GM18861 (cell line): ENCODE data around the gene IRF6.
"Not testable (repeated sequence)": the region's sequence is repeated elsewhere in the genome, so short reads cannot be mapped to it uniquely, and the experiment has no call there.

ENCODE experiments used
- ATAC-seq: cut with Tn5 transposase; IDR thresholded peaks from one replicate; pipeline ENCODE4 v1.9.1; 2021; ENCODE audit not compliant: unreplicated experiment

The IRF6 gene

GRCh38 chr1:209823143-209824041 lies 17.4 kb upstream of the IRF6 start:
- peak; percentile 46 for ATAC-seq

GRCh38 chr1:209822706-209823105 lies 16.8 kb upstream of the IRF6 start:
- no peak for ATAC-seq

GRCh38 chr1:209820986-209821385 lies 15.0 kb upstream of the IRF6 start:
- no peak for ATAC-seq

GRCh38 chr1:209819058-209819457 lies 13.1 kb upstream of the IRF6 start:
- ATAC-seq: no peak

GRCh38 chr1:209817691-209818090 lies 11.7 kb upstream of the IRF6 start:
- no peak for ATAC-seq

- ATAC-seq: no peak
Measured at GRCh38 chr1:209816923-209817322, 11.0 kb upstream of the IRF6 start.

GRCh38 chr1:209815931-209816341 lies 10.0 kb upstream of the IRF6 start:
- ATAC-seq: no peak

GRCh38 chr1:209815490-209815889 lies 9.5 kb upstream of the IRF6 start:
- ATAC-seq: no peak

GRCh38 chr1:209813902-209814301 lies 8.0 kb upstream of the IRF6 start:
- no peak for ATAC-seq

GRCh38 chr1:209810783-209811182 lies 4.8 kb upstream of the IRF6 start:
- no peak for ATAC-seq

GRCh38 chr1:209809611-209810010 lies 3.7 kb upstream of the IRF6 start:
- no peak for ATAC-seq

- ATAC-seq: no peak
Measured at GRCh38 chr1:209808059-209808581, 2.2 kb upstream of the IRF6 start.

GRCh38 chr1:209807509-209807908 lies 1.6 kb upstream of the IRF6 start:
- no peak for ATAC-seq

GRCh38 chr1:209805341-209805781 lies 581 bp downstream of the IRF6 start:
- ATAC-seq: no peak

GRCh38 chr1:209803568-209803967 lies 2.4 kb downstream of the IRF6 start:
- ATAC-seq: no peak

- no peak for ATAC-seq
Measured at GRCh38 chr1:209802780-209803152, 3.2 kb downstream of the IRF6 start.

- no peak for ATAC-seq
Measured at GRCh38 chr1:209802117-209802779, 3.7 kb downstream of the IRF6 start.

- no peak for ATAC-seq
Measured at GRCh38 chr1:209800984-209801834, 4.7 kb downstream of the IRF6 start.

- ATAC-seq: no peak
Measured at GRCh38 chr1:209797978-209798639, 7.8 kb downstream of the IRF6 start.

- not testable (repeated sequence) for ATAC-seq
Measured at GRCh38 chr1:209793711-209794110, 12.2 kb downstream of the IRF6 start.

- no peak for ATAC-seq
Measured at GRCh38 chr1:209791920-209792319, 14.0 kb downstream of the IRF6 start.
